H1 (cell line): ENCODE results near the gene ARHGAP21. TPM values are rescaled to one million over a fixed set of nuclear protein-coding genes. Genes with fewer than 3 reads are reported as not detected.

Experiments
- CTCF ChIA-PET: fragments of 300-600 bp; sonication (Branson Sonifier 250); formaldehyde crosslinking; loops from one replicate; lab custom pipeline; 2021; ENCODE audit not compliant: partially characterized antibody; lab: Charles Lee
- POLR2A ChIA-PET: fragments of 300-600 bp; sonication (Branson Sonifier 250); formaldehyde crosslinking; loops from one replicate; lab custom pipeline; 2021; ENCODE audit warnings: inconsistent platforms; ENCODE audit not compliant: partially characterized antibody; lab: Charles Lee
- DNase-seq, 2 experiments: peaks; one replicate each; pipeline versions ENCODE4 v3.0.0 to v3.0.0-alpha.2; 2010 to 2022; ENCODE audit warnings: low spot score in 2 of 2, low read depth in 1 of 2, mixed read lengths in 1 of 2
- FAIRE-seq: peaks from 2 replicates; lab custom pipeline; 2011; peaks lifted over from hg19 to GRCh38; lab: Jason Lieb, UNC
- H2AFZ ChIP-seq: 2 replicates; pipeline ENCODE4 v1.8.1; 2012; ENCODE audit warnings: low read length, inconsistent platforms
- H2AK5ac ChIP-seq: 2 replicates; pipeline ENCODE4 v1.6.1; 2013; ENCODE audit warnings: low read depth, low read length
- H2BK120ac ChIP-seq: replicated peaks from 2 replicates; pipeline ENCODE3; 2013; ENCODE audit warnings: low read depth, low read length, inconsistent platforms
- H2BK12ac ChIP-seq: 2 replicates; pipeline ENCODE4 v1.6.1; 2013; ENCODE audit warnings: low read depth, low read length
- H2BK15ac ChIP-seq: 2 replicates; pipeline ENCODE4 v1.6.1; 2013; ENCODE audit warnings: low read length
- H2BK20ac ChIP-seq: 2 replicates; pipeline ENCODE4 v1.6.1; 2013; ENCODE audit warnings: low read length
- H2BK5ac ChIP-seq: 2 replicates; pipeline ENCODE4 v1.6.1; 2013; ENCODE audit warnings: low read depth, low read length
- H3K14ac ChIP-seq: 2 replicates; pipeline ENCODE4 v1.6.1; 2013; ENCODE audit warnings: inconsistent platforms; ENCODE audit not compliant: insufficient read length
- H3K18ac ChIP-seq: 2 replicates; pipeline ENCODE4 v1.6.1; 2013; ENCODE audit warnings: low read length; ENCODE audit errors: extremely low read depth
- H3K23ac ChIP-seq: 2 replicates; pipeline ENCODE4 v1.6.1; 2013; ENCODE audit warnings: inconsistent platforms; ENCODE audit not compliant: insufficient read length
- H3K23me2 ChIP-seq: 2 replicates; pipeline ENCODE4 v1.6.1; 2013; ENCODE audit warnings: low read depth, low read length
- H3K27ac ChIP-seq: 2 replicates; pipeline ENCODE4 v1.6.1; 2011; ENCODE audit warnings: low read depth, low read length, inconsistent platforms
- H3K27me3 ChIP-seq, 4 experiments: replicated peaks in 1 of 4; 1 replicate in 1 of 4; 2 replicates in 3 of 4; pipeline versions ENCODE4 v1.6.1 to v1.8.1; 2011 to 2013; ENCODE audit warnings: low read length in 3 of 4, mild to moderate bottlenecking in 3 of 4, inconsistent platforms in 2 of 4, mixed read lengths in 2 of 4, moderate library complexity in 1 of 4; ENCODE audit not compliant: control insufficient read depth in 3 of 4, insufficient read depth in 3 of 4; ENCODE audit errors: extremely low read depth in 1 of 4
- H3K36me3 ChIP-seq, 4 experiments: 2 replicates each; pipeline versions ENCODE4 v1.6.1 to v1.8.1; 2011 to 2013; ENCODE audit warnings: mild to moderate bottlenecking in 4 of 4, low read length in 3 of 4, moderate library complexity in 2 of 4, control low read depth in 1 of 4, inconsistent platforms in 1 of 4; ENCODE audit not compliant: insufficient read depth in 4 of 4, control insufficient read depth in 2 of 4
- H3K4ac ChIP-seq: replicated peaks from 2 replicates; pipeline ENCODE3; 2013; ENCODE audit warnings: low read length, low read depth, mixed read lengths, inconsistent platforms; ENCODE audit not compliant: insufficient read length
- H3K4me1 ChIP-seq, 4 experiments: replicated peaks in 1 of 4; 1 replicate in 1 of 4; 2 replicates in 3 of 4; pipeline versions ENCODE4 v1.6.1 to v1.8.1; 2011 to 2013; ENCODE audit warnings: low read length in 3 of 4, inconsistent platforms in 2 of 4, mixed read lengths in 1 of 4; ENCODE audit not compliant: insufficient read depth in 4 of 4, control insufficient read depth in 3 of 4
- H3K4me2 ChIP-seq, 2 experiments: 2 replicates each; pipeline versions ENCODE4 v1.6.1 to v1.8.1; 2011 to 2013; ENCODE audit warnings: low read depth in 2 of 2, low read length in 2 of 2, control low read depth in 1 of 2, inconsistent platforms in 1 of 2, mild to moderate bottlenecking in 1 of 2; ENCODE audit not compliant: insufficient read depth in 1 of 2
- H3K4me3 ChIP-seq, 4 experiments: fragments of 200-600, 300-600 bp in 1 of 4; sonication (generic), shearing (Covaris generic), sonication (Bioruptor Twin) in 1 of 4; 2 replicates each; pipeline versions ENCODE4 v1.5.1 to v1.8.1; 2011 to 2016; ENCODE audit warnings: low read length in 4 of 4, low read depth in 3 of 4, control low read depth in 2 of 4, inconsistent platforms in 2 of 4, mild to moderate bottlenecking in 2 of 4, mixed read lengths in 1 of 4, moderate library complexity in 1 of 4; ENCODE audit not compliant: insufficient read depth in 2 of 4; ENCODE audit errors: extremely low read depth in 1 of 4
- H3K56ac ChIP-seq: replicated peaks from 2 replicates; pipeline ENCODE3; 2013; ENCODE audit warnings: low read depth, mild to moderate bottlenecking, mixed read lengths, low read length, inconsistent platforms; ENCODE audit not compliant: insufficient read length
- H3K79me1 ChIP-seq: 2 replicates; pipeline ENCODE4 v1.6.1; 2013; ENCODE audit warnings: low read depth, low read length, control low read depth
- H3K79me2 ChIP-seq, 2 experiments: 2 replicates each; pipeline versions ENCODE4 v1.6.1 to v1.8.1; 2012 to 2013; ENCODE audit warnings: low read length in 2 of 2, mild to moderate bottlenecking in 2 of 2, inconsistent platforms in 1 of 2; ENCODE audit not compliant: insufficient read depth in 2 of 2, control insufficient read depth in 1 of 2
- H3K9ac ChIP-seq, 4 experiments: replicated peaks in 1 of 4; 1 replicate in 1 of 4; 2 replicates in 3 of 4; pipeline versions ENCODE4 v1.6.1 to v1.8.1; 2011 to 2013; ENCODE audit warnings: low read depth in 3 of 4, low read length in 3 of 4, control low read depth in 2 of 4, mild to moderate bottlenecking in 2 of 4, moderate library complexity in 2 of 4, inconsistent platforms in 1 of 4; ENCODE audit errors: extremely low read depth in 1 of 4
- H3K9me3 ChIP-seq, 2 experiments: 2 replicates each; pipeline versions ENCODE4 v1.6.1 to v1.8.1; 2012 to 2013; ENCODE audit warnings: mild to moderate bottlenecking in 2 of 2, moderate library complexity in 2 of 2, control low read depth in 1 of 2, inconsistent platforms in 1 of 2, low read depth in 1 of 2, low read length in 1 of 2, mixed read lengths in 1 of 2; ENCODE audit not compliant: insufficient read depth in 2 of 2
- H4K20me1 ChIP-seq, 2 experiments: replicated peaks in 1 of 2; 2 replicates each; pipeline versions ENCODE3 to v1.8.1; 2011 to 2013; ENCODE audit warnings: inconsistent platforms in 2 of 2, low read length in 2 of 2, mild to moderate bottlenecking in 1 of 2; ENCODE audit not compliant: insufficient read depth in 2 of 2, control insufficient read depth in 1 of 2
- H4K5ac ChIP-seq: 2 replicates; pipeline ENCODE4 v1.6.1; 2013; ENCODE audit warnings: low read length, low read depth, mixed read lengths, inconsistent platforms; ENCODE audit not compliant: insufficient read length
- H4K8ac ChIP-seq: 2 replicates; pipeline ENCODE4 v1.8.0; 2013; ENCODE audit warnings: mild to moderate bottlenecking, moderate library complexity, low read length, inconsistent platforms; ENCODE audit not compliant: insufficient read depth; ENCODE audit errors: extremely low read depth
- H4K91ac ChIP-seq: replicated peaks from 2 replicates; pipeline ENCODE3; 2013; ENCODE audit warnings: low read length, mixed read lengths, inconsistent platforms; ENCODE audit not compliant: insufficient read length
- ASH2L ChIP-seq: fragments of 200-600, 300-600 bp; sonication (generic); IDR thresholded peaks from one replicate; pipeline ENCODE4 v1.7.1; 2017; ENCODE audit warnings: low read length
- EGR1 ChIP-seq: IDR thresholded peaks from 2 replicates; pipeline ENCODE4 v1.6.1; 2011; ENCODE audit warnings: low read depth, low read length, borderline replicate concordance
- EP300 ChIP-seq, 2 experiments: IDR thresholded peaks; 1 replicate in 1 of 2; 2 replicates in 1 of 2; pipeline ENCODE4 v1.6.1; 2011 to 2012; ENCODE audit warnings: low read depth in 2 of 2, low read length in 2 of 2, mild to moderate bottlenecking in 2 of 2, borderline replicate concordance in 1 of 2, inconsistent platforms in 1 of 2, moderate library complexity in 1 of 2
- FOSL1 ChIP-seq: IDR thresholded peaks from 2 replicates; pipeline ENCODE4 v1.6.1; 2011; ENCODE audit warnings: mild to moderate bottlenecking, low read depth, low read length, moderate library complexity; ENCODE audit not compliant: insufficient read depth
- GABPA ChIP-seq: IDR thresholded peaks from 2 replicates; pipeline ENCODE4 v1.6.1; 2011; ENCODE audit warnings: mild to moderate bottlenecking, low read length, moderate library complexity, borderline replicate concordance; ENCODE audit not compliant: insufficient read depth
- GTF2F1 ChIP-seq: IDR thresholded peaks from 2 replicates; pipeline ENCODE4 v1.6.1; 2012; ENCODE audit warnings: low read depth, low read length, improper control_type of control experiment, borderline replicate concordance
- KDM5A ChIP-seq: fragments of 200-600 bp; IDR thresholded peaks from 2 replicates; pipeline ENCODE4 v1.7.1; 2012; ENCODE audit warnings: mild to moderate bottlenecking, low read length, inconsistent platforms, mixed read lengths
- MAFK ChIP-seq: IDR thresholded peaks from 2 replicates; pipeline ENCODE4 v1.6.1; 2012; ENCODE audit warnings: low read depth, mild to moderate bottlenecking, improper control_type of control experiment, low read length
- POLR2A ChIP-seq, 2 experiments: IDR thresholded peaks; 1 replicate in 1 of 2; 2 replicates in 1 of 2; pipeline ENCODE4 v1.6.1; 2011; ENCODE audit warnings: low read depth in 2 of 2, low read length in 2 of 2, mild to moderate bottlenecking in 2 of 2; ENCODE audit errors: control extremely low read depth in 1 of 2
- POLR2AphosphoS5 ChIP-seq: IDR thresholded peaks from 2 replicates; pipeline ENCODE4 v1.6.1; 2011; ENCODE audit warnings: low read depth, low read length
- RXRA ChIP-seq: IDR thresholded peaks from 2 replicates; pipeline ENCODE4 v1.6.1; 2011; ENCODE audit warnings: low read depth, mild to moderate bottlenecking, low read length, moderate library complexity; ENCODE audit not compliant: insufficient read depth
- SIX5 ChIP-seq: IDR thresholded peaks from 2 replicates; pipeline ENCODE4 v1.6.1; 2011; ENCODE audit warnings: mild to moderate bottlenecking, low read depth, low read length
- TAF7 ChIP-seq: optimal IDR thresholded peaks from 2 replicates; pipeline ENCODE3; 2011; ENCODE audit warnings: low read depth, mild to moderate bottlenecking, inconsistent platforms, low read length, moderate library complexity, borderline replicate concordance
- TEAD4 ChIP-seq: IDR thresholded peaks from 2 replicates; pipeline ENCODE4 v1.6.1; 2012; ENCODE audit warnings: low read depth, low read length, inconsistent platforms, mixed read lengths
- WGBS, 2 experiments: shearing (Covaris generic) in 1 of 2; methylation state at CpG; one replicate each; pipeline versions ENCODE4 v1.1.6 to v1.1.7; 2013 to 2015; ENCODE audit warnings: low lambda C conversion rate in 2 of 2, mixed read lengths in 2 of 2, inconsistent platforms in 1 of 2, low coverage in 1 of 2, missing lambda C conversion rate in 1 of 2; ENCODE audit not compliant: insufficient replicate concordance in 2 of 2, insufficient coverage in 1 of 2, insufficient read length in 1 of 2; ENCODE audit errors: extremely low coverage in 1 of 2, missing lambda C conversion rate in 1 of 2; 5-methylcytosine and 5-hydroxymethylcytosine counted together
- polyA plus RNA-seq, 7 experiments: library from polyadenylated mRNA; depleted of rRNA in 3 of 7; stranded (reverse) in 5 of 7; unstranded in 2 of 7; fragments of >200 nt in 5 of 7; fragments of 200-250 nt in 2 of 7; gene quantifications; 1 replicate in 5 of 7; 2 replicates in 1 of 7; 4 replicates in 1 of 7; pipeline versions ENCODE4 v1.2.1 to v1.2.3, GENCODE V29; 2011 to 2013; ENCODE audit warnings: missing spikeins in 2 of 7, mixed read lengths in 2 of 7
- total RNA-seq: library from RNA; stranded (reverse); fragmentation: NEBNext Ultra II Directional; extraction: Animal tissue kit (Norgen Biotek cat#: 25700); gene quantifications from 2 replicates; pipeline ENCODE4 v1.2.1, GENCODE V29; 2021
- TF ChIP-seq, protein P1 (sequence below): IDR thresholded peaks from 2 replicates; pipeline ENCODE4 v1.6.1; 2011; ENCODE audit warnings: low read depth, mild to moderate bottlenecking, low read length; ENCODE audit not compliant: insufficient read depth

The ARHGAP21 gene
- total and polyA plus RNA-seq, 2 of the 8 experiments (the other 6 are each of a cell fraction or from before 2014, with no cell fraction given) = 14.4 to 35.3 TPM

GRCh38 chr10:24731942-24732341 lies 8.3 kb upstream of the ARHGAP21 start:
- ChIA-PET CTCF (no interaction called here), POLR2A (no interaction called here)
- Histone ChIP-seq H4K5ac (no peak overlapping the region), H3K23me2 (no peaks in the 10 kb centered on the region; the same call in 1 of the 2 replicates), H3K23ac (no peak overlapping the region), H3K9me3 (no peaks in the 10 kb centered on the region), H4K20me1 (no peaks in the 10 kb centered on the region), H2AFZ (no peak overlapping the region), H3K4me1 (peaks cover 0 to 4% (median 2%) of the 10 kb centered on the region in 4 experiments; a peak in 1 of 7 replicates), H3K27me3 (no peaks in the 10 kb centered on the region), H3K79me2 (no peaks in the 10 kb centered on the region), H2BK20ac (no peak overlapping the region), H3K4me2 (no peak overlapping the region), H3K4ac (no peak overlapping the region), H3K14ac (no peak overlapping the region), H3K4me3 (no peak overlapping the region), H3K36me3 (no peaks in the 10 kb centered on the region), H2BK5ac (no peak overlapping the region), H3K18ac (no peak overlapping the region), H3K56ac (no peak overlapping the region), H2AK5ac (no peak overlapping the region), H3K27ac (no peak overlapping the region), H3K9ac (no peak overlapping the region), H2BK12ac (no peak overlapping the region), H4K91ac (no peak overlapping the region), H2BK15ac (no peak overlapping the region), H3K79me1 (no peaks in the 10 kb centered on the region), H2BK120ac (no peak overlapping the region), H4K8ac (no peak overlapping the region)
- WGBS, 2 experiments = 43% methylated on average over 1 of the region's 1 CpG; no CpG with 5 or more reads in 1 of the 2 experiments
- no peak for FAIRE-seq
- no peak for DNase-seq
- TF ChIP-seq RXRA (no peak), FOSL1 (no peak), POLR2AphosphoS5 (no peak), KDM5A (no peak), TEAD4 (no peak), EGR1 (no peak), GTF2F1 (no peak), GABPA (no peak), POLR2A (IDR thresholded peaks at IDR 0.05; ENCODE audit: control extremely low read depth in 1 of 2, low read depth in 2 of 2, low read length in 2 of 2) (no peak), SIX5 (no peak), MAFK (no peak), ASH2L (no peak), TAF7 (no peak), EP300 (IDR thresholded peaks at IDR 0.05; ENCODE audit: borderline replicate concordance in 1 of 2, low read depth in 2 of 2, low read length in 2 of 2) (no peak)
- TF ChIP-seq, protein P1, sequence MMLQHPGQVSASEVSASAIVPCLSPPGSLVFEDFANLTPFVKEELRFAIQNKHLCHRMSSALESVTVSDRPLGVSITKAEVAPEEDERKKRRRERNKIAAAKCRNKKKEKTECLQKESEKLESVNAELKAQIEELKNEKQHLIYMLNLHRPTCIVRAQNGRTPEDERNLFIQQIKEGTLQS = no peak
